ENCODE results near the gene PRKCSH.

- TF ChIP-seq POLR2A (IDR thresholded peaks at IDR 0.05) (no peak), CTCF (IDR thresholded peaks at IDR 0.05 in 4 of 5, conservative IDR thresholded peaks at IDR 0.05 in 1 of 5) (no peak)
Observed at GRCh38 chr19:11390933-11391680, 44.3 kb upstream of the PRKCSH start.

Measured in gastrocnemius medialis (tissue), 4 donors.